IMR-90 (cell line): ENCODE results near the gene VGF. TPM values are rescaled to one million over a fixed set of nuclear protein-coding genes. Genes with fewer than 3 reads are reported as not detected.

ENCODE experiments used
- ATAC-seq: fragments of 200-7000 bp; cut with Tn5 transposase; 2 replicates; pipeline ENCODE4 v1.9.1; 2020; ENCODE audit warnings: low read depth, mild to moderate bottlenecking, moderate library complexity
- BruUV-seq: library from RNA; stranded (reverse); fragments of 400-500 nt; replicated peaks from 2 replicates; lab custom pipeline; 2021; lab: Mats Ljungman, UMichigan
- CTCF ChIA-PET: fragments of 300-600 bp; formaldehyde crosslinking; extraction: SDS; loops from one replicate; lab custom pipeline; 2021; ENCODE audit warnings: antibody characterized with exemption; lab: Yijun Ruan, JAX
- POLR2A ChIA-PET: fragments of 300-600 bp; sonication (Branson Sonifier 250); formaldehyde crosslinking; loops from one replicate; lab custom pipeline; 2022; ENCODE audit warnings: antibody characterized with exemption; ENCODE audit not compliant: unreplicated experiment; lab: Charles Lee
- DNase-seq: peaks from one replicate; pipeline ENCODE4 v3.0.0; 2013
- H2AFZ ChIP-seq: replicated peaks from 2 replicates; pipeline ENCODE3; 2013; ENCODE audit warnings: low read length, mild to moderate bottlenecking; ENCODE audit not compliant: poor library complexity
- H2AK5ac ChIP-seq: 2 replicates; pipeline ENCODE4 v1.6.1; 2013; ENCODE audit warnings: low read depth, low read length, inconsistent platforms
- H2AK9ac ChIP-seq: replicated peaks from 2 replicates; pipeline ENCODE3; 2013; ENCODE audit warnings: mild to moderate bottlenecking, low read depth, low read length, moderate library complexity; ENCODE audit not compliant: poor library complexity
- H2BK120ac ChIP-seq: 2 replicates; pipeline ENCODE4 v1.6.1; 2013; ENCODE audit warnings: low read depth, low read length, inconsistent platforms
- H2BK15ac ChIP-seq: 3 replicates; pipeline ENCODE4 v1.6.1; 2013; ENCODE audit warnings: low read depth, low read length, inconsistent platforms
- H2BK20ac ChIP-seq: 2 replicates; pipeline ENCODE4 v1.6.1; 2013; ENCODE audit warnings: low read depth, mild to moderate bottlenecking, inconsistent platforms, low read length, moderate library complexity
- H2BK5ac ChIP-seq: 2 replicates; pipeline ENCODE4 v1.6.1; 2013; ENCODE audit warnings: mild to moderate bottlenecking, low read depth, low read length, inconsistent platforms; ENCODE audit not compliant: poor library complexity, severe bottlenecking
- H3K14ac ChIP-seq: replicated peaks from 2 replicates; pipeline ENCODE4 v1.6.1; 2013; ENCODE audit warnings: low read depth, low read length, inconsistent platforms
- H3K18ac ChIP-seq: 2 replicates; pipeline ENCODE4 v1.6.1; 2013; ENCODE audit warnings: low read depth, low read length, control low read depth
- H3K23ac ChIP-seq: 2 replicates; pipeline ENCODE4 v1.6.1; 2013; ENCODE audit warnings: low read depth, low read length, inconsistent platforms
- H3K27ac ChIP-seq: 2 replicates; pipeline ENCODE4 v1.5.1; 2013; ENCODE audit warnings: mild to moderate bottlenecking, control low read depth, low read length; ENCODE audit not compliant: insufficient read depth
- H3K27me3 ChIP-seq: 2 replicates; pipeline ENCODE4 v1.6.1; 2013; ENCODE audit warnings: low read length; ENCODE audit not compliant: control insufficient read depth, insufficient read depth
- H3K36me3 ChIP-seq: 2 replicates; pipeline ENCODE4 v1.6.1; 2013; ENCODE audit warnings: low read length, mixed read lengths; ENCODE audit not compliant: control insufficient read depth, insufficient read depth
- H3K4ac ChIP-seq: 2 replicates; pipeline ENCODE4 v1.6.1; 2013; ENCODE audit warnings: low read depth, low read length, inconsistent platforms
- H3K4me1 ChIP-seq: 2 replicates; pipeline ENCODE4 v1.6.1; 2013; ENCODE audit warnings: low read length, mixed read lengths; ENCODE audit not compliant: control insufficient read depth, insufficient read depth
- H3K4me2 ChIP-seq: 2 replicates; pipeline ENCODE4 v1.6.1; 2013; ENCODE audit warnings: low read depth, mild to moderate bottlenecking, control low read depth, low read length, moderate library complexity
- H3K4me3 ChIP-seq: 2 replicates; pipeline ENCODE4 v1.5.1; 2013; ENCODE audit warnings: low read depth, mild to moderate bottlenecking, control low read depth, low read length, moderate library complexity; ENCODE audit not compliant: insufficient read depth
- H3K56ac ChIP-seq: 2 replicates; pipeline ENCODE4 v1.6.1; 2013; ENCODE audit warnings: low read length, inconsistent platforms; ENCODE audit not compliant: insufficient read depth; ENCODE audit errors: extremely low read depth
- H3K79me1 ChIP-seq, 2 experiments: 2 replicates each; pipeline ENCODE4 v1.6.1; 2013; ENCODE audit warnings: low read length in 2 of 2, inconsistent platforms in 1 of 2, low read depth in 1 of 2
- H3K9ac ChIP-seq: 2 replicates; pipeline ENCODE4 v1.6.1; 2013; ENCODE audit warnings: low read depth, low read length, control low read depth
- H3K9me1 ChIP-seq: 2 replicates; pipeline ENCODE4 v1.6.1; 2013; ENCODE audit warnings: low read length, inconsistent platforms; ENCODE audit not compliant: insufficient read depth
- H3K9me3 ChIP-seq: 2 replicates; pipeline ENCODE4 v1.6.1; 2013; ENCODE audit warnings: low read length; ENCODE audit not compliant: control insufficient read depth, insufficient read depth
- H4K20me1 ChIP-seq: 2 replicates; pipeline ENCODE4 v1.6.1; 2013; ENCODE audit warnings: low read length, inconsistent platforms; ENCODE audit not compliant: insufficient read depth
- H4K5ac ChIP-seq: 2 replicates; pipeline ENCODE4 v1.6.1; 2013; ENCODE audit warnings: mild to moderate bottlenecking, low read depth, low read length, control low read depth
- H4K8ac ChIP-seq, 2 experiments: 2 replicates each; pipeline ENCODE4 v1.6.1; 2013; ENCODE audit warnings: low read depth in 2 of 2, low read length in 2 of 2, control low read depth in 1 of 2, inconsistent platforms in 1 of 2
- H4K91ac ChIP-seq: 2 replicates; pipeline ENCODE4 v1.6.1; 2013; ENCODE audit warnings: low read depth, low read length, inconsistent platforms; ENCODE audit not compliant: insufficient read depth
- MAFK ChIP-seq: IDR thresholded peaks from 2 replicates; pipeline ENCODE4 v1.6.1; 2012; ENCODE audit warnings: low read depth, low read length, improper control_type of control experiment
- MAZ ChIP-seq: IDR thresholded peaks from 2 replicates; pipeline ENCODE4 v1.6.1; 2012; ENCODE audit warnings: low read depth, mild to moderate bottlenecking, low read length, improper control_type of control experiment, moderate library complexity, borderline replicate concordance
- MXI1 ChIP-seq: IDR thresholded peaks from 2 replicates; pipeline ENCODE4 v1.6.1; 2012; ENCODE audit warnings: low read depth, mild to moderate bottlenecking, low read length, moderate library complexity, borderline replicate concordance
- WGBS, 2 experiments: methylation state at CpG; one replicate each; pipeline versions ENCODE4 v1.1.5 to v1.1.7; 2013; ENCODE audit warnings: missing lambda C conversion rate in 2 of 2; ENCODE audit not compliant: insufficient read length in 1 of 2; ENCODE audit errors: extremely low coverage in 2 of 2; 5-methylcytosine and 5-hydroxymethylcytosine counted together
- dilution Hi-C: fragments of 300-500 bp; cut with HindIII; formaldehyde crosslinking; loops from one replicate; pipeline ENCODE4 v1.14.3; 2018; ENCODE audit warnings: low sequenced_read_pairs; ENCODE audit not compliant: unreplicated experiment
- in situ Hi-C: fragments of 300-500 bp; cut with MboI; formaldehyde crosslinking; loops from 3 replicates; pipeline ENCODE4 v1.14.3; 2019; ENCODE audit warnings: low sequenced_read_pairs, inconsistent platforms, mixed read lengths
- intact Hi-C: fragments of 100-400 bp; cut with micrococcal nuclease; formaldehyde crosslinking; loops from 2 replicates; pipeline ENCODE4 v1.10.0; 2022
- polyA plus RNA-seq, 3 experiments: library from polyadenylated mRNA; depleted of rRNA; stranded (reverse); fragments of >200 nt; gene quantifications; 2 replicates each; pipeline ENCODE4 v1.2.3, GENCODE V29; 2012; ENCODE audit warnings: low replicate concordance in 1 of 3
- total RNA-seq: library from RNA; depleted of rRNA; stranded (reverse); fragments of >200 nt; gene quantifications from 2 replicates; pipeline ENCODE4 v1.2.3, GENCODE V29; 2012
- TF ChIP-seq, protein P1 (sequence below): fragments of 150-350 bp; IDR thresholded peaks from 2 replicates; pipeline ENCODE4 v1.6.1; 2017; ENCODE audit warnings: mild to moderate bottlenecking, antibody characterized with exemption, low read length, low read depth

Gene VGF
- total and polyA plus RNA-seq, 2 of the 4 experiments (the other 2 are of a cell fraction): 0.18 to 0.50 TPM

DNA sequence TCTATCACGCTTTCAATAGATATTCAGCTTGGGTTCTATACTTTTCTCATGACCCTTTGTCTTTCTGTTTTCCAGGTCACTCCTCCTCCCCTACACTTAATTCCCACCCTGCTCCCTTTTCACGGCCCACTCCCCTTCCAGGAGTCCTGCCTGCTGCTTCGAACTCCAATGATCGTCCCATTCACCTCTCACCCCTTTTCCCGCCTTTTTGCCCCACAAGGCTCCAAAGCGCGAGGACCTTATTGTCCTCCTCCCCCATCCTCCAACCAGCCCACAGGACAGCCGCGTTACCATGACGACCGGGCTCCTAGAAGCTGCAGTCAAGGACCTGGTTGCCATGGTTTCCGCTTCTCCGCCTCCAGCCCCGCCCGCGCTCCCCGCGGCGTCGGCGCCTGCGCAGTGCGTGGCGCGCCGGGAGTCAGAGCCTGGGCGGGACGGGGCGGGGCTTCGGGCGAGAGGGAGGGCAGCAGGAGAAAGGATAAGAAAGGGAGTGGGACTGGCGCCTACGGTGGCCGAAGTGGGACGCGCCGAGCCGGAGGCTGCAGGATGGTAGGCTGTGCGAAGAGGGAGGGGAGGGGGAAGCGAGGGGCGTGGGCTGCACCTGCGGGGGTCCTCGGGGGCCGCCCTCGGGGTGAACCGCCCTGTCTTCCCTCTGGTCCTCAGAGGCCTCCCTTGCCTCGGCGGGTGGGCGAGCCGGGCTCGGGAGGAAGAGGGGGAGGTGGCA, 11.2 kb downstream of the VGF start, which contains the start of gene AP1S1:
TSS of gene AP1S1 (plus strand) at position 508 of the 724 bp plus-strand sequence. CDS start at position 547, 39 bp downstream.
- Histone ChIP-seq H3K9me1 (peaks cover under 1% of the 10 kb centered on the region), H3K4ac (peak within 1 kb of the TSS; percentile 84), H2BK20ac (no peak within 1 kb of the TSS), H2AFZ (peak within 1 kb of the TSS; percentile 92), H2BK15ac (no peak within 1 kb of the TSS; the same call in 2 of the 3 replicates), H4K91ac (peak within 1 kb of the TSS; percentile 88), H2AK5ac (peak within 1 kb of the TSS; percentile 76), H4K8ac (peak within 1 kb of the TSS; percentile 66 to 95), H2AK9ac (peak within 1 kb of the TSS; percentile 97), H3K18ac (peak within 1 kb of the TSS; percentile 86), H4K20me1 (no peaks in the 10 kb centered on the region), H3K9me3 (no peaks in the 10 kb centered on the region), H3K36me3 (peaks cover 19% of the 10 kb centered on the region), H3K27me3 (peaks cover 4% of the 10 kb centered on the region), H2BK120ac (0 out of 2 replicates have a peak within 1 kb of the TSS, but pooled peaks have one; percentile 23), H3K23ac (peak within 1 kb of the TSS; percentile 82), H2BK5ac (peak within 1 kb of the TSS; percentile 67), H3K4me3 (peak within 1 kb of the TSS; percentile 84), H3K4me2 (peak within 1 kb of the TSS; percentile 87), H3K79me1 (peaks cover 10 to 31% of the 10 kb centered on the region in 2 experiments), H4K5ac (peak within 1 kb of the TSS; percentile 39), H3K27ac (peak within 1 kb of the TSS; percentile 75), H3K56ac (peak within 1 kb of the TSS; percentile 71), H3K14ac (peak within 1 kb of the TSS; percentile 78), H3K4me1 (peaks cover 2% of the 10 kb centered on the region; the same call in 1 of the 2 replicates), H3K9ac (peak within 1 kb of the TSS; percentile 93)
- in situ Hi-C loops (no loop called here), intact Hi-C loops (no loop called here), dilution Hi-C loops (no loop called here)
- peak; percentile 92 for DNase-seq
- ChIA-PET CTCF (interaction anchor here (1.0 kb wide), 1 partner anchor 10 kb away, joined by 3 read pairs; no protein-coding TSS in a partner anchor), POLR2A (no interaction called here)
- ATAC-seq: peak; percentile 96
- TF ChIP-seq MAFK (no peak), MAZ (peak; percentile 95), MXI1 (0 out of 2 replicates have a peak, but pooled peaks have one; percentile 11)
- TF ChIP-seq, protein P1, sequence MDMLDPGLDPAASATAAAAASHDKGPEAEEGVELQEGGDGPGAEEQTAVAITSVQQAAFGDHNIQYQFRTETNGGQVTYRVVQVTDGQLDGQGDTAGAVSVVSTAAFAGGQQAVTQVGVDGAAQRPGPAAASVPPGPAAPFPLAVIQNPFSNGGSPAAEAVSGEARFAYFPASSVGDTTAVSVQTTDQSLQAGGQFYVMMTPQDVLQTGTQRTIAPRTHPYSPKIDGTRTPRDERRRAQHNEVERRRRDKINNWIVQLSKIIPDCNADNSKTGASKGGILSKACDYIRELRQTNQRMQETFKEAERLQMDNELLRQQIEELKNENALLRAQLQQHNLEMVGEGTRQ: 0 out of 2 replicates have a peak, but pooled peaks have one; percentile 21
- 2% methylated on average over 19 of the region's 51 CpGs; no CpG with 5 or more reads in 1 of the 2 experiments for WGBS, 2 experiments
- BruUV-seq: no TSS peak
